Left hindlimb (tissue), 1 donor: ENCODE measurements around the gene PRR5.

Experiments used
- DNase-seq: peaks from one replicate; pipeline ENCODE4 v3.0.0-alpha.2; 2018

PRR5 gene

GRCh38 chr22:44693756-44694155 is 8.2 kb upstream of the PRR5 start:
- no peak for DNase-seq

- DNase-seq, result peak; percentile 84
These were observed 4.4 kb upstream of the PRR5 start for GRCh38 chr22:44697423-44698141.

GRCh38 chr22:44698531-44699421 is 3.2 kb upstream of the PRR5 start:
- peak; percentile 91 for DNase-seq

GRCh38 chr22:44700456-44700855 is 1.5 kb upstream of the PRR5 start:
- no peak for DNase-seq

- DNase-seq, result no peak
These were observed 715 bp upstream of the PRR5 start for GRCh38 chr22:44701187-44701790.

GRCh38 chr22:44702479-44703198 is 635 bp downstream of the PRR5 start:
- peak; percentile 67 for DNase-seq

GRCh38 chr22:44703255-44703870 is 1.4 kb downstream of the PRR5 start:
- no peak for DNase-seq

- DNase-seq, result no peak
These were observed 2.4 kb downstream of the PRR5 start for GRCh38 chr22:44704159-44705021.

GRCh38 chr22:44705022-44705297 is 3.0 kb downstream of the PRR5 start:
- DNase-seq, result no peak

GRCh38 chr22:44706488-44706887 is 4.5 kb downstream of the PRR5 start:
- DNase-seq, result no peak

- no peak for DNase-seq
These were observed 5.2 kb downstream of the PRR5 start for GRCh38 chr22:44707178-44707577.

- no peak for DNase-seq
These were observed 5.7 kb downstream of the PRR5 start for GRCh38 chr22:44707752-44708151.

GRCh38 chr22:44709881-44710392 is 7.9 kb downstream of the PRR5 start:
- DNase-seq, result no peak

- no peak for DNase-seq
These were observed 8.7 kb downstream of the PRR5 start for GRCh38 chr22:44710474-44711240.

- DNase-seq, result no peak
These were observed 9.2 kb downstream of the PRR5 start for GRCh38 chr22:44711241-44711560.

GRCh38 chr22:44711690-44712555 is 9.9 kb downstream of the PRR5 start:
- peak; percentile 67 for DNase-seq

- no peak for DNase-seq
These were observed 11.0 kb downstream of the PRR5 start for GRCh38 chr22:44712962-44713361.

GRCh38 chr22:44714703-44715350 is 12.8 kb downstream of the PRR5 start:
- DNase-seq, result no peak

- DNase-seq, result no peak
These were observed 16.4 kb downstream of the PRR5 start for GRCh38 chr22:44718418-44718817.
